ENCODE results near the gene MVB12B. TPM values are rescaled to one million over a fixed set of nuclear protein-coding genes. Genes with fewer than 3 reads are reported as not detected.
A peak's percentile ranks its signal among the peaks of the same experiment; 100 is the strongest.

The MVB12B gene
- total and polyA plus RNA-seq, 2 donors from 2014 or later: 4.5 to 12.3 TPM

DNA sequence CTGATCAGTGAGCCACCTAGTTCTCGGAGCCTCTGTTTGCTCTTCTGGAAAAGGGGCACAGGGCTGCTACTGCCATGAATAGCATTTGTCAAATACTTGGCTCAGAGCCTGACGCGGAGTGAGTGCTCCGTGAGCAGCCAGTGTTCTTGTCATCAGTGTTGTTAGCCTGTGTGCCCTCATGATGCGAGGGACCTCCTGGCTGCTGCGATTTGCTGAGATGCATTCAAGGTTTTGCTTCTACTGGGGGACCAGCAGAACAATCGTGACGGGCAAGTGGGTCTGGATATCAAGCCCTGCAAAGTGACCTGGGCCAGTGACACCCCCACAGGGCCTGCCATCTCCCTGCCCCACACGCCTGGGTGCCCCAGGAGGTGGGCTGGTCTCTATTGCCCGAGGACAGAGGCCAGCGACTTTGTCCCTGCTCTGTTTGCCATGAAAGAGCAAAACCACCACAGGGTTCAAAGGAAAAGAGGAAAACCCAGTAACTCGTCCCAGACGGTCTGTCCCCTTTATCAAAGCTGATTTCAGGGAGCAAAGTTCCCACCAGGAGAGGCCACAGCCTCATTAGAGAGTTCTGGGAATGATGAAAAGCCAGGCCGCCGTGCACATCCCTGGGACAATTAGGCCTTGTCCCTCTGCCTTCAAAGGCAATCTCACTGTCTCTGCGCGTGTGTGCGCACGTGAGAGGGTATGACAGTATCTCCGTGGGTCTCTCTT is 200.6 kb downstream of the MVB12B start:
- no peak overlapping the region for H3K4me3 ChIP-seq (ENCODE audit: low read length in 3 of 3)
- intact Hi-C loops (cut with DNase I): no loop called here
- H3K9me3 ChIP-seq (ENCODE audit: control insufficient read depth in 2 of 3, insufficient read depth in 1 of 3, low read length in 3 of 3): no peaks in the 10 kb centered on the region
- TF ChIP-seq, protein P1, sequence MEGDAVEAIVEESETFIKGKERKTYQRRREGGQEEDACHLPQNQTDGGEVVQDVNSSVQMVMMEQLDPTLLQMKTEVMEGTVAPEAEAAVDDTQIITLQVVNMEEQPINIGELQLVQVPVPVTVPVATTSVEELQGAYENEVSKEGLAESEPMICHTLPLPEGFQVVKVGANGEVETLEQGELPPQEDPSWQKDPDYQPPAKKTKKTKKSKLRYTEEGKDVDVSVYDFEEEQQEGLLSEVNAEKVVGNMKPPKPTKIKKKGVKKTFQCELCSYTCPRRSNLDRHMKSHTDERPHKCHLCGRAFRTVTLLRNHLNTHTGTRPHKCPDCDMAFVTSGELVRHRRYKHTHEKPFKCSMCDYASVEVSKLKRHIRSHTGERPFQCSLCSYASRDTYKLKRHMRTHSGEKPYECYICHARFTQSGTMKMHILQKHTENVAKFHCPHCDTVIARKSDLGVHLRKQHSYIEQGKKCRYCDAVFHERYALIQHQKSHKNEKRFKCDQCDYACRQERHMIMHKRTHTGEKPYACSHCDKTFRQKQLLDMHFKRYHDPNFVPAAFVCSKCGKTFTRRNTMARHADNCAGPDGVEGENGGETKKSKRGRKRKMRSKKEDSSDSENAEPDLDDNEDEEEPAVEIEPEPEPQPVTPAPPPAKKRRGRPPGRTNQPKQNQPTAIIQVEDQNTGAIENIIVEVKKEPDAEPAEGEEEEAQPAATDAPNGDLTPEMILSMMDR (IDR thresholded peaks at IDR 0.05; ENCODE audit: borderline replicate concordance, extremely low read depth, insufficient read depth): no peak
- peak in 1 of 5 donors; percentile 32 for DNase-seq
- no peak overlapping the region for H3K27ac ChIP-seq (ENCODE audit: low read depth in 2 of 2, low read length in 2 of 2)
- FAIRE-seq: no peak
- no peak overlapping the region for H3K9ac ChIP-seq (ENCODE audit: low read length in 3 of 3)
- no peaks in the 10 kb centered on the region for H3K27me3 ChIP-seq (ENCODE audit: control insufficient read depth, insufficient read depth, low read length)
- no peaks in the 10 kb centered on the region for H3K36me3 ChIP-seq (ENCODE audit: control insufficient read depth in 2 of 3, insufficient read depth in 3 of 3, low read length in 3 of 3)
- no peaks in the 10 kb centered on the region for H3K4me1 ChIP-seq (ENCODE audit: control insufficient read depth in 2 of 3, insufficient read depth in 2 of 3, low read depth in 1 of 3, low read length in 3 of 3)

DNA sequence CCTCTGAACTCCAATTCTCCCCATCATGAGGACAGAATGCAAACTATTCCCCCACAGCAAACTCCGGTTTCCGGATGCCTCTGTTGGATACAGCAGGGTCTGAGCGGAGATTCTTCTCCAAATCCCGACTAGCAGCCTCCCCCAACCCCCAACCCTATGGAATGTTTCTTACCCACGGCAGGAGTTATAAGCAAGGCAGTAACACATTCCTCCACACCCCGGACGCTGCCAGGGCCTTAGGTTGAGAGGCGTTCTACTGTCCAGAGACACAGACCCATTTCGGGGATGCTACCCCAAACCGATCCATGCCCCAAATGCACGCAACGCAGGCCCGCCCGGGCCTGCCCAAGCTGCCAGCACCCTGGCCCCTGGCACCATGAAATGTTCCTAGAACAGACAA is 201.5 kb downstream of the MVB12B start:
- Histone ChIP-seq H3K9ac (ENCODE audit: low read length in 3 of 3) (no peak overlapping the region), H3K36me3 (ENCODE audit: control insufficient read depth in 2 of 3, insufficient read depth in 3 of 3, low read length in 3 of 3) (no peaks in the 10 kb centered on the region), H3K9me3 (ENCODE audit: control insufficient read depth in 2 of 3, insufficient read depth in 1 of 3, low read length in 3 of 3) (no peaks in the 10 kb centered on the region), H3K27me3 (ENCODE audit: control insufficient read depth, insufficient read depth, low read length) (no peaks in the 10 kb centered on the region), H3K4me3 (ENCODE audit: low read length in 3 of 3) (no peak overlapping the region), H3K4me1 (ENCODE audit: control insufficient read depth in 2 of 3, insufficient read depth in 2 of 3, low read depth in 1 of 3, low read length in 3 of 3) (no peaks in the 10 kb centered on the region), H3K27ac (ENCODE audit: low read depth in 2 of 2, low read length in 2 of 2) (no peak overlapping the region)
- intact Hi-C loops (cut with DNase I): no loop called here
- TF ChIP-seq, protein P1 (IDR thresholded peaks at IDR 0.05; ENCODE audit: borderline replicate concordance, extremely low read depth, insufficient read depth): no peak
- FAIRE-seq (no peak), DNase-seq (peak in 1 of 5 donors; percentile 32)

DNA sequence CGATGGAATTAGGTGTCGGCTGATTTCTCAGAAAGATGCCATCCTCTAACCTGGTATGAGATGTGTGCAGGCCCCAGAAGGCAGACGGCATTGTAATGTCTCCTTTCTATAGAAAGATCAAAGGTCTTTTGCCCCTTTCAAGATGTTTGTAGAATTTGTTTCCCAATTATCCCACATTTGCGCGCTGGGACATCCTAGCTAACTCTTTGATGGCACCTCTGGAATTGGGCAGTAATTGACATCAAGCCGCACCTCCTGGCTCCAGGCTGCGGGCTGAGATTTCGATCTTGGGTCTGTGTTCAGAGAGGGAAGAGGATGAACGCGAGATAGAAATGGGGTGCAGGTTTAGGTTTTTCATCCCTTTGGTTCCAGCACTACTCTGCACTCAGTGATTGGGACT is 202.3 kb downstream of the MVB12B start:
- Histone ChIP-seq H3K9ac (ENCODE audit: low read length in 3 of 3) (no peak overlapping the region), H3K4me3 (ENCODE audit: low read length in 3 of 3) (no peak overlapping the region), H3K9me3 (ENCODE audit: control insufficient read depth in 2 of 3, insufficient read depth in 1 of 3, low read length in 3 of 3) (no peaks in the 10 kb centered on the region), H3K27me3 (ENCODE audit: control insufficient read depth, insufficient read depth, low read length) (no peaks in the 10 kb centered on the region), H3K36me3 (ENCODE audit: control insufficient read depth in 2 of 3, insufficient read depth in 3 of 3, low read length in 3 of 3) (no peaks in the 10 kb centered on the region), H3K27ac (ENCODE audit: low read depth in 2 of 2, low read length in 2 of 2) (no peak overlapping the region), H3K4me1 (ENCODE audit: control insufficient read depth in 2 of 3, insufficient read depth in 2 of 3, low read depth in 1 of 3, low read length in 3 of 3) (no peaks in the 10 kb centered on the region)
- DNase-seq: peak in 1 of 5 donors; percentile 22
- intact Hi-C loops (cut with DNase I): no loop called here
- FAIRE-seq: no peak
- TF ChIP-seq, protein P1 (IDR thresholded peaks at IDR 0.05; ENCODE audit: borderline replicate concordance, extremely low read depth, insufficient read depth): no peak

Measured in kidney (tissue), 14 donors.